Motor neuron (in vitro differentiated cells): Measurements from ENCODE around the gene VPS45. TPM values are rescaled to one million over a fixed set of nuclear protein-coding genes. Genes with fewer than 3 reads are reported as not detected.
"Not testable (repeated sequence)": the region's sequence is repeated elsewhere in the genome, so short reads cannot be mapped to it uniquely, and the experiment has no call there.

Source experiments
- ATAC-seq, 8 experiments: fragments of 200-7000 bp; cut with Tn5 transposase; replicated peaks in 6 of 8; 2 replicates each; pipeline ENCODE4 v1.8.0; 2021; ENCODE audit warnings: mild to moderate bottlenecking in 8 of 8, moderate library complexity in 8 of 8
- H3K27ac ChIP-seq, 2 donors: fragments of 250-450 bp; sonication (Bioruptor Pico); 2 replicates each; pipeline ENCODE4 v1.9.0; 2021; ENCODE audit warnings: antibody characterized with exemption in 2 of 2, mild to moderate bottlenecking in 2 of 2, moderate library complexity in 1 of 2
- H3K4me1 ChIP-seq, 2 donors: fragments of 250-450 bp; sonication (Bioruptor Pico); replicated peaks in 1 of 2; 2 replicates each; pipeline ENCODE4 v1.6.1; 2021; ENCODE audit warnings: antibody characterized with exemption in 2 of 2, mild to moderate bottlenecking in 2 of 2, moderate library complexity in 1 of 2
- H3K4me3 ChIP-seq, 5 donors: fragments of 250-450 bp; sonication (Bioruptor Pico); 2 replicates each; pipeline ENCODE4 v1.9.0; 2021; ENCODE audit warnings: antibody characterized with exemption in 5 of 5, mild to moderate bottlenecking in 5 of 5, moderate library complexity in 4 of 5
- WGBS, 10 experiments: fragments of 450-650 bp; shearing (Covaris generic); methylation state at CpG; one replicate each; pipeline ENCODE4 v1.0.0; 2022; 5-methylcytosine and 5-hydroxymethylcytosine counted together
- in situ Hi-C, 9 experiments: fragments of 400-800 bp; cut with MboI; loops; one replicate each; pipeline ENCODE4 v1.15.0; 2021; ENCODE audit warnings: low sequenced_read_pairs in 9 of 9, low pct_unique_long_range_greater_than_20kb in 2 of 9; ENCODE audit not compliant: unreplicated experiment in 9 of 9
- total RNA-seq, 8 experiments: library from RNA; unstranded; fragments of 300-600 nt; gene quantifications; 2 replicates each; pipeline versions ENCODE4 v1.2.3 to v1.2.4, GENCODE V29; 2022

Gene VPS45, protein sequence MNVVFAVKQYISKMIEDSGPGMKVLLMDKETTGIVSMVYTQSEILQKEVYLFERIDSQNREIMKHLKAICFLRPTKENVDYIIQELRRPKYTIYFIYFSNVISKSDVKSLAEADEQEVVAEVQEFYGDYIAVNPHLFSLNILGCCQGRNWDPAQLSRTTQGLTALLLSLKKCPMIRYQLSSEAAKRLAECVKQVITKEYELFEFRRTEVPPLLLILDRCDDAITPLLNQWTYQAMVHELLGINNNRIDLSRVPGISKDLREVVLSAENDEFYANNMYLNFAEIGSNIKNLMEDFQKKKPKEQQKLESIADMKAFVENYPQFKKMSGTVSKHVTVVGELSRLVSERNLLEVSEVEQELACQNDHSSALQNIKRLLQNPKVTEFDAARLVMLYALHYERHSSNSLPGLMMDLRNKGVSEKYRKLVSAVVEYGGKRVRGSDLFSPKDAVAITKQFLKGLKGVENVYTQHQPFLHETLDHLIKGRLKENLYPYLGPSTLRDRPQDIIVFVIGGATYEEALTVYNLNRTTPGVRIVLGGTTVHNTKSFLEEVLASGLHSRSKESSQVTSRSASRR
- total RNA-seq: 100 to 1,000 TPM in 2 of 8 experiments, 10 to 100 TPM in 6; 37.4 to 109 (median 75.6) TPM

DNA sequence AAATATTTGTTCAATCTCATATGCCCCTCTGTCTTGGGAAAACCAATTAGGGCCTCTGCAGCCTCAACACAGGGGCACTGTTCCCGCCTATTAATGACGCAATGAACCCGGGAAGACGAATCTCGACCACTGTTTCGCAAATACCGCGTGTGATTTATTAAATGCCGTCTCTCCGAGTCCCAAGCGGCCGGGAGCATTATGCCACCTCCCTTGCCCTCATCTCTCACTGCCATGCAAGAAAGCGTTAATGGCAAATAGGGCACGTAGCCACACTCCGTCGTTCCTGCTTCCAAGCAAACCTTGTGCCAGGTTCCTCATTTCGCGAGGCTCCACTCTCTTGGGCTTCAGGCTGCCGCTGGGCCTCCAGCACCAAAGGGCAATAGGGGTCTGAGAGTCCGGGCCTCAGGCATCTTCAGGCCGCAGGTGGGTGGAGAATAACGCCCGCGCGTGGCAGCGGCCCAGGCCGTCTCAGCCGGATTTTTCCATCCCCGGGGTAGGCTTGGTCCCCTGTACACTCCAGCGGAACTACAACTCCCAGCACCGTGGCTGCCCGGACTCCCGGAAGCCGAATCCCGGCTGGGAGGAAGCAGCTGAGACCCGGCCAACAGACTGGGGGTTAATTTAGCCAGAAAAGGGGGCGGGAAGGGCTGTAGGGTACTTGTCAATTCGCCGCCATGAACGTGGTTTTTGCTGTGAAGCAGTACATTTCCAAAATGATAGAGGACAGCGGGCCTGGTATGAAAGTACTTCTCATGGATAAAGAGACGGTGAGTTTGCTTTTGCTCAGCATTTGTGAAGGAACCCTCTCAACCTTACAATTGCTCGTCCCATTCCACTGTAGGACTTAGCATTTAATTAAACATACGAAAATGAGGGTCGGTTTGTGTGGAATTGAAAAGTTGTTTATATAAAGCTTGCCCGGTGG is at the start of gene VPS45:
Gene VPS45, plus strand, starts transcription at position 593 of the 925 bp plus-strand sequence. Its CDS starts 82 bp downstream, at position 675.
- peak; percentile 95 to 97 (median 96) for ATAC-seq
- Histone ChIP-seq H3K27ac (peak within 1 kb of the TSS; percentile 94 to 97), H3K4me3 (peak within 1 kb of the TSS; percentile 48 to 90 (median 65)), H3K4me1 (peaks cover 13 to 19% of the 10 kb centered on the region in 2 donors)
- 0 to 12% (median 1%) methylated on average over 3 to 36 of the region's 46 CpGs; no CpG with 5 or more reads in 1 of the 10 experiments for WGBS, 10 experiments
- in situ Hi-C loops: loop anchor here in 1 of 9 experiments (25.0 kb wide), 1 partner anchor 105 kb away; no protein-coding TSS in a partner anchor

DNA sequence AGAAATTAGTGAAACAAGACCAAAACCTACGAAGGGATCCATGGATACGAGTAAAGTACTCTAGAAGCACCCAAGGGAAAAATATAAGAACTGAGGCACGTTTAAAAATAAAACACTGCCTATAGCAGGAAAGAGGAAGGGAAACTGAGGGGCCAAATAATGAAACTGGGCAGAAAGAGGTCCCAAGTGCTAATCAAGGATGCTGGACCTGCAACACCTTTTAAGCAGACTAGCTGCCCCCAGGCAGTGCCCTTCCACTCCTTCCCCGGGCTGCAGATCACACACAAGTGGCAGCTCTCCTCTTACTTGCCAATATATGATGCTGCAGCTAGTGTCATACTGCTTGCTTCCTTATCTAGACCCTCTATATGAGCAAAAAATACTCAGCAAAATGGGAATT is 49.4 kb upstream of the VPS45 start:
- Histone ChIP-seq H3K4me3 (no peak overlapping the region), H3K27ac (no peak overlapping the region), H3K4me1 (no peaks in the 10 kb centered on the region)
- ATAC-seq: no peak
- in situ Hi-C loops: no loop called here
- WGBS, 10 experiments: 50 to 92% (median 81%) methylated on average over 2 to 4 of the region's 4 CpGs; no CpG with 5 or more reads in 1 of the 10 experiments

DNA sequence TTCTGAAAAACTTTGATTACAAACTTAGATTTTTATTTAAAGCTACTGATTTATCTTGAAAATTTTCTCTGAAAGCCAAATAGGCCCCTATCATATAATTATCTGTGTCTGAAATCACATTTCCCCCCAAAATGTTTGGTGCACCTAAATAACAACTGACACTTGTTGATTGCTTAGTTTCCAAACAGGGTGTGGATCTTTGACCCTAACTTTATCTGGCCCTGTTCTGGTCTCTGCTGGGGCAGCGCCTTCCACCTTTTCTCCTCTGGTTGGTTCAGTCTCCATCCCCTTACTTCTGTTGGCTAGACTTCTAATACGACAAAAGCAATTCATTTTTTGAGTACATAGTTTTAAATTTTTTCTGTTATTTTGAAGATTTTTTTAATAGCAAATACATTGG is 46.9 kb upstream of the VPS45 start:
- 75 to 100% (median 93%) methylated on average over 1 to 2 of the region's 2 CpGs; no CpG with 5 or more reads in 1 of the 10 experiments for WGBS, 10 experiments
- no peak for ATAC-seq
- no peak overlapping the region for H3K27ac ChIP-seq
- no peak overlapping the region for H3K4me3 ChIP-seq
- in situ Hi-C loops: loop anchor here in 1 of 9 experiments (10.0 kb wide), 1 partner anchor 56 kb away; no protein-coding TSS in a partner anchor
- H3K4me1 ChIP-seq: no peaks in the 10 kb centered on the region

DNA sequence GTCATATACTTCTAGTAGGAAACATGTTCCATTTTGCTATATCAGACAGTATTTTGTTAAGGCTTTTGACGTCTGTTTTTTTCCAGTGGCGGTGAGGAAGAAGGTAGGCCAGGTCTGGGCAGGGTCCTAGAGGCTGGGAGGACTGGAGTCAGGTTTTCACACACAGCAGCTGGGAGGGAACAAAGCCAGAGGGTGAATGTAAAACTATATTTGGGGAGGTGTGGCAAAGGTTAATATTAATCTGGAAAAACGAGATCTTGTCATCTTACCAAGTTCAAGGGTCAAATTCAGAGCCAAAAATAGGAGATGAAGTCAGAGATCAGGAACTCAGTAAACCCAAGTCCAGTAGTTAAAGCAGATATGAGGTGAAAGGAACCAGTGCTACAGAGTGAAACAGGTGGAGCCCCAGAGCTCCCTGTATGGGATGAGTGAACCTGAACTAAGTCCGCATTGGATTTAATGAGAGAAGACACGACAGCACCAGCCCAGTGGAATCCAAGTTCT is 46.3 kb upstream of the VPS45 start:
- ATAC-seq: peak in 3 of 8 experiments; percentile 33 to 70 (median 58)
- Histone ChIP-seq H3K4me1 (no peaks in the 10 kb centered on the region), H3K27ac (no peak overlapping the region), H3K4me3 (no peak overlapping the region)
- in situ Hi-C loops: loop anchor here in 1 of 9 experiments (10.0 kb wide), 1 partner anchor 56 kb away; no protein-coding TSS in a partner anchor
- 43 to 84% (median 72%) methylated on average over 2 to 5 of the region's 5 CpGs; no CpG with 5 or more reads in 2 of the 10 experiments for WGBS, 10 experiments

DNA sequence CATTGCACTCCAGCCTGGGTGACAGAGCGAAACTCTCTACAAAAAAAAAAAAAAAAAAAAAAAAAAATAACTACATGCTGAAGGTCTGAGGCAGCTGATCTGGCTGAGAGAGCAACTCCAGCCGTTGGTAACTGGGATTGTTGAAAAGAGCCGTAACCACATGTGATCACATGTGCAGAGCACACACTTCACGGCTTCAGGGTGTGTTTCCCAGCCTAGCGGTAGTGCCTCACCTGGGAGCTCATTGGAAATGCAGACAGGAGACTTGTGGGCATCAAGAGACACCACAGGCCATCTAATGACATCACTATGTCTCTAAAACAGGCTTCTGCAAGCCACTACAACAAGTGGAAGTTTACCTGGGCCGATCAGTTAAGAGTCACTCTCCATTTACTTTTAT is 45.2 kb upstream of the VPS45 start:
- in situ Hi-C loops: loop anchor here in 1 of 9 experiments (10.0 kb wide), 1 partner anchor 58 kb away; no protein-coding TSS in a partner anchor
- 50 to 100% (median 79%) methylated on average over 1 to 6 of the region's 6 CpGs; no CpG with 5 or more reads in 1 of the 10 experiments for WGBS, 10 experiments
- Histone ChIP-seq H3K27ac (no peak overlapping the region), H3K4me3 (no peak overlapping the region), H3K4me1 (no peaks in the 10 kb centered on the region)
- ATAC-seq: no peak

DNA sequence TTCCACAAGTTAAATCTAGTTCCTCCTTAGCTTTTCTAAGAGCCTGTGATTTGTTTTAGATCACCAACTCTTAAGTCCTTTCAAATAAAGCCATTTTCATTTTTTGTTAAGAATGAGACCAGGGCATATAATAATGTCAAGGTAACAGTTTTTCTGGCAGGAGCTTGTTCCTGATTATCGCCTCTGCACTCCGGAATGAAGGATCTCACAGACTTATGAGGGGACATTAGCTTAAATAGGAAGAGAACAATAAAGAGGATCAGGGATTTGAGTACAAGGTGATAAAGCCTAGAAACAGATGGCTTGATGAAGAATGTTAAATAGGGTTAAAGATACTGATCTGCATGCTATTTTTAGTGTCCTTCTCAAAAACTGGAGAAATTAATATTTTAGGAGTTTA is 43.4 kb upstream of the VPS45 start:
- no peaks in the 10 kb centered on the region for H3K4me1 ChIP-seq
- WGBS, 10 experiments: 52 to 100% (median 91%) methylated on average over 2 of the region's 2 CpGs; no CpG with 5 or more reads in 1 of the 10 experiments
- H3K27ac ChIP-seq: no peak overlapping the region
- no peak for ATAC-seq
- in situ Hi-C loops: loop anchor here in 1 of 9 experiments (10.0 kb wide), 1 partner anchor 59 kb away; no protein-coding TSS in a partner anchor
- H3K4me3 ChIP-seq: no peak overlapping the region

DNA sequence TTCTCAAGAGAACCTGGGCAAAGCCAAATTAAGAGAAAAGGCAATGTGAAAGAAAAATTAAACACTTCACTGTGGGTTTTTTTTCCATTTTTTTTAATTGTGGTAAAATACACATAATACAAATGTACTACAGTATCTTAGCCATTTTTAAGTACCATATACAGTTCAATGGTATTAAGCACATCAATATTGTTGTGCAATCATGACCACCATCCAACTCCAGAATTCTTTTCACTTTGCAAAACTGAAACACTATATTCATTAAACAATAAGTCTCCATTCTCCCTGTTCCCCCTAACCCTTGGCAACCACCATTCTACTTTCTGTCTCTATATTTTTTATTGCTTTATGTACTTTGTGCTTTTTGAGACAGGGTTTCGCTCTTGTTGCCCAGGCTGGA is 39.3 kb upstream of the VPS45 start:
- no peak overlapping the region for H3K4me3 ChIP-seq
- in situ Hi-C loops: loop anchor here in 1 of 9 experiments (10.0 kb wide), 1 partner anchor 64 kb away; no protein-coding TSS in a partner anchor
- 100% methylated on average over 1 of the region's 1 CpG; no CpG with 5 or more reads in 5 of the 10 experiments for WGBS, 10 experiments
- H3K4me1 ChIP-seq: no peaks in the 10 kb centered on the region
- H3K27ac ChIP-seq: no peak overlapping the region
- ATAC-seq: no peak

DNA sequence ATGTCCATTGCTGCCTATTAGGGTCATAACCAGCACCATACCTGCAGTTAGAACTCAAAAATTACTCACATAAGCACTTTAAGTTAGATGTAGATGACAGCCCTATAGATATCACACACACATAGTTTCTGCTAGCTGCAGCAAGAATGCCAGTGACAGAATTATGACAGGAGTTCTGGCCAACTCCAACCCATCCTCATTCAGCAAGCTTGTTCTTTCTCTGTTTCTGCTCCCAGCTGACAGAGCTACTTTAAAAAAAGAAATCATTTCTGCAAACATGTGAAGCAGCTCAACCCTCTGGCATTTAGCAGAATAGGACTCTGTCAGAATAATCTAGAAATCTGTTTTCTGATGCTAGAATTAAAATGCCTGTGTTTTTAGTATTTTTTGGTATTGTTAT is 33.2 kb upstream of the VPS45 start:
- H3K27ac ChIP-seq: no peak overlapping the region
- in situ Hi-C loops: no loop called here
- ATAC-seq: no peak
- H3K4me3 ChIP-seq: no peak overlapping the region
- no peaks in the 10 kb centered on the region for H3K4me1 ChIP-seq

DNA sequence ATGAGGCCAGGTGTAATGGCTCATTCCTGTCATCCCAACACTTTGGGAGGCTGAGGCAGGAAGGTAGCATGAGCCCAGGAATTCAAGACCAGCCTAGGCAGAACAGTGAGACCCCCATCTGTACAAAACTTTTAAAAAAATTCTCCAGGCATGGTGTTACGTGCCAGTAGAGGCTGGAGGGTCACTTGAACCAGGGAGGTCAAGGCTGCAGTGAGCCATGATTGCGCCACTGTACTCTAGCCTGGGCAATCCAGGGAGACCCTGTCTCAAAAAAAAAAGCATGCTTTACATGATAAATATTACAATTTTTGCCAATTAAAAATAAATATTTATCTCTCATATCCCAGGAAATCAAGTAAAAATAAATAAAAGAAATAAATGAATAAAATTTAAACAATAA is 17.6 kb upstream of the VPS45 start:
- no peak for ATAC-seq
- Histone ChIP-seq H3K4me3 (no peak overlapping the region), H3K27ac (no peak overlapping the region), H3K4me1 (no peaks in the 10 kb centered on the region)
- 33 to 100% (median 80%) methylated on average over 1 to 2 of the region's 2 CpGs; no CpG with 5 or more reads in 1 of the 10 experiments for WGBS, 10 experiments
- in situ Hi-C loops: loop anchor here in 3 of 9 experiments (10.0 to 25.0 kb wide), 2 partner anchors 85 to 88 kb away; no protein-coding TSS in a partner anchor

DNA sequence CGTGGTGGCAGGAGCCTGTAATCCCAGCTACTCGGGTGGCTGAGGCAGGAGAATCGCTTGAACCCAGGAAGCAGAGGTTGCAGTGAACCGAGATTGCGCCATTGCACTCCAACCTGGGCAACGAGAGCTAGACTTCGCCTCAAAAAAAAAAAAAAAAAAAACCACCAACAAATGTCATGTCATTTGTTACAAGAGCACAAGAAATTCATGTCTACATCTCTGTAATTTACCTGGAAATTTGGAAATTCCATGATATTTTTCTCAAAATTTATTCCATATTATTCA is 16.5 kb upstream of the VPS45 start:
- no peaks in the 10 kb centered on the region for H3K4me1 ChIP-seq
- no peak for ATAC-seq
- WGBS, 10 experiments: 20 to 100% (median 63%) methylated on average over 1 to 7 of the region's 7 CpGs
- H3K27ac ChIP-seq: no peak overlapping the region
- in situ Hi-C loops: loop anchor here in 3 of 9 experiments (10.0 to 25.0 kb wide), 2 partner anchors 86 to 89 kb away; no protein-coding TSS in a partner anchor
- H3K4me3 ChIP-seq: no peak overlapping the region

DNA sequence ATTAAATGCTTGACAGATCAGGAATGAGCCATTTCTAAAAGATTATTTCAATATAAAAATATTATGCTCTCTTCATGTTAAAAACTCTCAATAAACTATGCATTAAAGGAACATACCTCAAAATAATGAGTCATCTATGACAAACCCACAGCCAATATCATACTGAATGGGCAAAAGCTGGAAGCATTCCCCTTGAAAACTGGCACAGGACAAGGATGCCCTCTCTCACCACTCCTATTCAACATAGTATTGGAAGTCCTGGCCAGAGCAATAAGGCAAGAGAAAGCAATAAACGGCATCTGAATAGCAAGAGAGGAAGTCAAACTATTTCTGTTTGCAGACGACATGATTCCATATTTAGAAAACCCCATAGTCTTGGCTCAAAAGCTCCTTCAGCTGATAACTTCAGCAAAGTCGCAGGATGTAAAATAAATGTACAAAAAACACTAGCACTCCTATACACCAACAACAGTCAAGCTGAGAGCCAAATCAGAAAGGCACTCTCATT is 15.6 kb upstream of the VPS45 start:
- WGBS, 10 experiments: 0 to 83% (median 63%) methylated on average over 1 to 3 of the region's 3 CpGs
- not testable (repeated sequence) for H3K4me3 ChIP-seq, H3K4me1 ChIP-seq, ATAC-seq, H3K27ac ChIP-seq
- in situ Hi-C loops: loop anchor here in 3 of 9 experiments (10.0 to 25.0 kb wide), 2 partner anchors 87 to 90 kb away; no protein-coding TSS in a partner anchor

DNA sequence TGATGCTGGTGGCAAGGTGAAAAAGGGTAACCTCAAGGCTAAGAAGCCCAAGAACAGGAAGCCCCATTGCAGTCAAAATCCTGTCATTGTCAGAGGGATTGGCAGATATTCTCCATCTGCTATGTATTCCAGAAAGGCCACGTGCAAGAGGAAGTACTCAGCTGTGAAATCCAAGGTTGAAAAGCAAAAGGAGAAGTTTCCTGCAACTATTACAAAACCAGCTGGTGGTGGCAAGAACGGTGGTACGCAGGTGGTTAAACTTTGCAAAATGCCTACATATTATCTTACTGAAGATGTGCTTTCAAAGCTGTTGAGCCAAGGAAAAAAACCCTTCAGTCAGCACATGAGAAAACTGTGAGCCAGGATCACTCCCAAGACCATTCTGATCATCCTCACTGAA is 13.7 kb upstream of the VPS45 start:
- Histone ChIP-seq H3K4me3 (no peak overlapping the region), H3K27ac (no peak overlapping the region), H3K4me1 (no peaks in the 10 kb centered on the region)
- WGBS, 10 experiments: 40 to 83% (median 73%) methylated on average over 1 to 3 of the region's 3 CpGs; no CpG with 5 or more reads in 3 of the 10 experiments
- no peak for ATAC-seq
- in situ Hi-C loops: loop anchor here in 3 of 9 experiments (10.0 to 25.0 kb wide), 2 partner anchors 89 to 92 kb away; no protein-coding TSS in a partner anchor
